ENCODE data around the gene LCLAT1.

DNA sequence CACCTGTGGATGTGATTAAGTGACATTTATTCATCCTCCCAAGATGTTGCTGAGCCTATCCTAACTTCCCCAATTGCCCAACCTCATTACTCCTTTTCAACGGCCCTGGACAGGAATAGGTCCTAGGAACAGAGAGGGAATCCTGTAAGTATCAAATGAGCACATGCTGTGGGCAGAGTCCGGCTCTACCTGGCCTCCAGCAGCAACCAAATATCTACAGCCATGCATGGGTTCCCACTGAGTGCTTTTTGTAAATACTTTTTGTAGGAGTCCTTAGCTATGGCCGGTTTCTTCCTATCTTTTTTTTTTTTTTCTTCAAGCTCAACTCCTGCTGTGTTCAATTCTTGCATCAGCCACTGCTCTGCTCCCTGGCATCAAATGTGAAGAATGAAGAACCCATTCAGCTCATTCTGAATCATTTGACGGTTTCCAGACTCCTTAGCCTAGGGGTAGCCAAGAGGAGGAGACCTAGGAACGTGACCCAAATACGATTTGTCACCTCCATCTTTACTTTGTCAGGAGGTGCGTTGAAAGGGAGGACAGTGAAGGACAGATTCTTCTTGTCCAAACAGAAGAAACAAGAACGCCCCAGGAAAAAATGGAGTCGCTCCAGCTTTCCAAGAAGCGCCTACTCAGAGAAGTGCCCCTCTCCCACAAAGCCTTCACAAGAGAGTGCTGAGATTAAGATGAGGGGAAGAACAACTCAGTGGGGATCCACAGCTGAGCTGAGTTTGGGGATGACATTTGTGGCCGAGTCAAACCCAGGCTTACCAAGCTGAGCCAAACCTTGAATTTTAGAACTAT is 46.7 kb upstream of the LCLAT1 start:
- TF ChIP-seq, protein P1, sequence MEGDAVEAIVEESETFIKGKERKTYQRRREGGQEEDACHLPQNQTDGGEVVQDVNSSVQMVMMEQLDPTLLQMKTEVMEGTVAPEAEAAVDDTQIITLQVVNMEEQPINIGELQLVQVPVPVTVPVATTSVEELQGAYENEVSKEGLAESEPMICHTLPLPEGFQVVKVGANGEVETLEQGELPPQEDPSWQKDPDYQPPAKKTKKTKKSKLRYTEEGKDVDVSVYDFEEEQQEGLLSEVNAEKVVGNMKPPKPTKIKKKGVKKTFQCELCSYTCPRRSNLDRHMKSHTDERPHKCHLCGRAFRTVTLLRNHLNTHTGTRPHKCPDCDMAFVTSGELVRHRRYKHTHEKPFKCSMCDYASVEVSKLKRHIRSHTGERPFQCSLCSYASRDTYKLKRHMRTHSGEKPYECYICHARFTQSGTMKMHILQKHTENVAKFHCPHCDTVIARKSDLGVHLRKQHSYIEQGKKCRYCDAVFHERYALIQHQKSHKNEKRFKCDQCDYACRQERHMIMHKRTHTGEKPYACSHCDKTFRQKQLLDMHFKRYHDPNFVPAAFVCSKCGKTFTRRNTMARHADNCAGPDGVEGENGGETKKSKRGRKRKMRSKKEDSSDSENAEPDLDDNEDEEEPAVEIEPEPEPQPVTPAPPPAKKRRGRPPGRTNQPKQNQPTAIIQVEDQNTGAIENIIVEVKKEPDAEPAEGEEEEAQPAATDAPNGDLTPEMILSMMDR (conservative IDR thresholded peaks at IDR 0.05; ENCODE audit: low read length): no peak
- TF ChIP-seq EZH2phosphoT487 (IDR thresholded peaks at IDR 0.05; ENCODE audit: borderline replicate concordance, low read depth, low read length): no peak

All from OCI-LY7 (cell line).